ES-I3 (cell line): Measurements from ENCODE around the gene IRX2.

ENCODE experiments used
- H3K36me3 ChIP-seq: 2 replicates; pipeline ENCODE4 v1.6.1; 2013; ENCODE audit warnings: mild to moderate bottlenecking, low read length, control low read depth, moderate library complexity; ENCODE audit not compliant: insufficient read depth
- H3K4me1 ChIP-seq: 2 replicates; pipeline ENCODE4 v1.6.1; 2013; ENCODE audit warnings: mild to moderate bottlenecking, control low read depth, low read length; ENCODE audit not compliant: insufficient read depth
- H3K9ac ChIP-seq: 2 replicates; pipeline ENCODE4 v1.6.1; 2013; ENCODE audit warnings: low read depth, mild to moderate bottlenecking, low read length, moderate library complexity
- H3K9me3 ChIP-seq: 2 replicates; pipeline ENCODE4 v1.6.1; 2013; ENCODE audit warnings: mild to moderate bottlenecking, low read length, moderate library complexity; ENCODE audit not compliant: control insufficient read depth, insufficient read depth

Gene IRX2

DNA sequence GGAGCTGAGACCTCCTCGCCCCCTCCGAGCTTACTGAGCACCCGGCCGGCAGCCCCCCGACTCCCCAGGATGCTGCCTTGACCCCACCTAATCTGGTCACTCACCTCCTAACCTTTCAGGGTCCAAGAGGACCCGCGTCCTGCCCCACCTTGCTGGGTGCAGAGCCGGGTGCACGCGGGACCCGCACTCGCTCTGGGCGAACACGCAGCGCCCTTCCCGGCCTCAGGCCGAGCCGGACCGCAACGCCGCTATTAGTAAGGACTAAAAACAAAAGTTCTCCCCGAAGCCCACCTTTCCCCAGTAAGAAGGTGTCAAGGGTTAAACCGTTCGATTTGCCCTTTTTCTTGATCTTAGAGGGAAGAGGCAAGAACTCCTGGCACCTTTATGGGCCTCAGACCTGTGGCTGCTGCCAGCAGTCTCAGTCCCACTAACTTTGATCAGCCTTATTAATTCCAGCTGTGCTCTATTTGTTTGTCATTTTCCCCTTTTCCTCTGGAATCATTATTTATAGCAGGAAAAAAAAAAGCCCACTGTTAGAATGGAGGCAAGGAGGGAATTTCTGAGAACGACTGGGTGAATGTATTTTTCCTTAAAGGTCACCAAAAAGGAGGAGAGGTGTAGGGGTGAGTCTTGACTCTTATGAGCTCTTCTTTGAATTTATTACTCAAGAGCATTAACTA, 10.5 kb downstream of the IRX2 start:
- Histone ChIP-seq H3K4me1 (peaks cover 8% of the 10 kb centered on the region; the same call in 1 of the 2 replicates), H3K9me3 (no peaks in the 10 kb centered on the region), H3K36me3 (no peaks in the 10 kb centered on the region), H3K9ac (no peak overlapping the region)

DNA sequence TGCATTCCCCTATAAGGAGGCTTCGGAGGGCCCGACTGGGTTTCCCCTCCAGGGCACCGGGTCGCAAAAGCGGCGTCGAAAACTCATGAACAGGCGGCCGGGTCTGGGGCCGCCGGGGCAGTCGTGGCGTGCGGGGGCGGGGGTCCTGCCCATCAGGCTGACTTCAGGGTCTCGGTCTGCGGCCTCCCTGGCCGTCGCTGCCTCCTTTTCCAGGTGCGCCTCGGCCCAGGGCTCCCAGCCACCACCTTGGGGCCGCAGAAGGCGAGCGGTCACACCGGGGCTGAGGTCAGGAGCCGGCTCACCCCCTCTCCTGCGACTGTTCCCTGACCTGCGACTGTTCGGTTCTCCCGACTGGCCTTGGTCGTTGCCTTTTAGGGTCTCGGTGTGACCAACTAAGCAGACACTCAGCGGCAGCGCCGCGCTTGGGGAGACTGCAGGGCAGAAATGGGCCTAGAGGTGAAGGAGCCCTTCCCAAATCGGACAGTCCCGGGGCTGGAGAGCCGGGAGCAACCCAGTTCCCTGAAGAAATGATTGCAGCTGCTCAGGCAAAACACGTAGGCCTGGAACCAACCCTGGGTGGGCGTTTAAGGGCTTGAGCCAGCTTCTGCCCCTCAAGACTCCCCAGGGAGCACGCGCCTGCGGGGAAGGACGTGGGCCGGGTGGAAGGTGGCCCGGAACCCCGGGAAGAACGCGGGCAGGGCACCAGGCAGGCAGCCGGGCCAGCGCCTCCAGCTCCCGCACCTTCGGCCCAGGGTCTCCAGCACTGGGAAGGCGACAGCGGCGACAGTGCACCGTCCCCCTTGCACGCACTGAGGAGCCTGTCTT, 11.2 kb downstream of the IRX2 start:
- peaks cover 3% of the 10 kb centered on the region; the same call in 1 of the 2 replicates for H3K4me1 ChIP-seq
- H3K9ac ChIP-seq: peak overlapping the region; percentile 28; the same call in 1 of the 2 replicates
- no peaks in the 10 kb centered on the region for H3K36me3 ChIP-seq
- no peaks in the 10 kb centered on the region for H3K9me3 ChIP-seq

DNA sequence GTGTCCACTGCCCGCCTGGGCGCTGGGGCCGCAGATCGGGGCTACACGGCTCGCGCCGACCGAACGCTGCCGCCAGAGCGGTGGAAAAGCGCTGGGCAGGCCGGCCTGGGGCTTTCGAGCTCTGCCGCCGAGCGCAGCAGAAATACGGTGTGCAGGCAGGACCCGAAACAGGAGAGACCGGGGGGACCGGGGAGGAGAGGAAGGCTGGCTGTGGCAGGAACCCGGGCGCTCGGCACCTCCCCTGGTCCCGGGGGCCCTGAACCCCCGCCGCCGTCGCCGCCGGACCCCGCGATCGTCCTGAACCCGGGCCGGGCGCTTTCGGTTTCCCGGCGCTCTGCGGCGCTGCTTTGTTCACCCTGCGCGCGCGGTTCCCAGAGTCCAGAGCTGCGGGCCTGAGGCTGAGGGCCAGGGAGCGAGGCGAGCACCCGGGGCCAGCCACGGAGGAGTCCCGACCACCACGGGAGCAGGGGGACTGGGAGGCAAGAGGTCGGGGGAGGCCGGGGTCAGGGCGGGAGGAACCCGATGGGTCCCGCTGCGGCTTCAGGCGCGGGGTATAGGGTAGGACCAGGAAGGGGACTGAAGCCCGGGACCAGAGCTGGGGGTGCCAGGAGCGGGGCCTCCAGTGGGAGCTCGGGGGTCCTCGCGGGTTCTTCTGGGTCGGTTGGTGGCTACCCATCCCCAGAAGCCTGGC, 12.0 kb downstream of the IRX2 start:
- Histone ChIP-seq H3K4me1 (peaks cover 3% of the 10 kb centered on the region; the same call in 1 of the 2 replicates), H3K9me3 (no peaks in the 10 kb centered on the region), H3K36me3 (no peaks in the 10 kb centered on the region), H3K9ac (peak overlapping the region; percentile 28; the same call in 1 of the 2 replicates)

DNA sequence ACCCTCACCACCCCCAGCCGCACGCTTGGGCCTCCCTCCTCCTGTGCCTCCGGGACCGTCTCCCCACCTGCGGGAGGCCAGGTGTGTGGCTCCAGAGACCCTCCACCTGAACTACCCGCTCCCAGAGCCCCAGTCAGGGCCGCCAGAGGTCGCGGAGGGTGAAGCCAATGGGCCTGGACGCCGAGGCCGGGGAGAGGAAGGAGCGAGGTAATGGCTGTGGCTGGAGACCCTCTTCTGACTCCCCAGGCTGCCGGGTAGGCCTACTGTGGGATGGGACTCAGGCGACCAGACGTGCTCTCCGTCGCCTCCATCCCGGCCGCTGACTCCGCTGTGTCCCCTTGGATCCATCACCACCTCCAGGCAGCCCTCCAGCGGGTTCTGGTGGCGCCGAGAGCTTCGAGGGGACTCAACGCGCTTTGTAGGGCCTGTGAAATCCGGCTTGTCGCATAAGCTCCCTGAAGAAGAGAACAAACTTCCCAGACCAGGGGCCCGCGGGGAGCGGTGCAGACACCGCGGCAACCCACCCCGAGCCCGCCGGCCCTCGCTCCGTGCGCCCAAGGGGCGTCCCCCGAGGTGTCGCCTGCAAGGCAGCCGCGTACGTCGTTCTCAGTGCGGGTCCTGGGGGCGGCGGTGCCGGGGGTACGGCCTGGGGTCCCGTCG, 12.6 kb downstream of the IRX2 start:
- Histone ChIP-seq H3K9ac (peak overlapping the region; percentile 28; the same call in 1 of the 2 replicates), H3K36me3 (no peaks in the 10 kb centered on the region), H3K9me3 (no peaks in the 10 kb centered on the region), H3K4me1 (no peaks in the 10 kb centered on the region)

DNA sequence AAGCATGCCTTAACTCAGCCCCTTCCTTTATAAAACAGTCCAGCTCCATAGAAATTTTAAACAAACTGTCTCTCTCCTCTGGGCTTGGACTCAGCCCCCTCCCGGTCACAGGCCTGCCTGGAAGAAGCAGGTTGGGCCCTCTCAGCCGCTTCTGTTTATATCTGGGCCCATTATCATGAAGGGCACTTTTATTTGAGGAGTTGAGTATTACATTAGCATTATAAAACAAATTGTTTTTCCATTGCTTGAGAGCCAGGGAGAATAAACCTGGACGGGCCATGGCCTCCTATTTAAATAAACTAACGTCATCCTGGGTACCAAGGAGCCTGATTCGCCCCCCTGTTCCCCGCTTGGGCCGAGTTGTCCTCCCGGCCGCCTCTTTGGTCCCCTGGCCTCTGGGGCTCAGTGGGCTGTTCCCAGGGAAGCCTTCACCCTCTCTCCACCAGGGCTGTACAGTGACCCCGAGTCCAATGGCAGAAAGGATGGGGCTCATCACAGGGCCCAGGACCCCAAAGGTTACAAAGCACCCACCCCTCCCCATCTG, 13.2 kb downstream of the IRX2 start:
- Histone ChIP-seq H3K4me1 (no peaks in the 10 kb centered on the region), H3K9ac (no peak overlapping the region), H3K36me3 (no peaks in the 10 kb centered on the region), H3K9me3 (no peaks in the 10 kb centered on the region)

DNA sequence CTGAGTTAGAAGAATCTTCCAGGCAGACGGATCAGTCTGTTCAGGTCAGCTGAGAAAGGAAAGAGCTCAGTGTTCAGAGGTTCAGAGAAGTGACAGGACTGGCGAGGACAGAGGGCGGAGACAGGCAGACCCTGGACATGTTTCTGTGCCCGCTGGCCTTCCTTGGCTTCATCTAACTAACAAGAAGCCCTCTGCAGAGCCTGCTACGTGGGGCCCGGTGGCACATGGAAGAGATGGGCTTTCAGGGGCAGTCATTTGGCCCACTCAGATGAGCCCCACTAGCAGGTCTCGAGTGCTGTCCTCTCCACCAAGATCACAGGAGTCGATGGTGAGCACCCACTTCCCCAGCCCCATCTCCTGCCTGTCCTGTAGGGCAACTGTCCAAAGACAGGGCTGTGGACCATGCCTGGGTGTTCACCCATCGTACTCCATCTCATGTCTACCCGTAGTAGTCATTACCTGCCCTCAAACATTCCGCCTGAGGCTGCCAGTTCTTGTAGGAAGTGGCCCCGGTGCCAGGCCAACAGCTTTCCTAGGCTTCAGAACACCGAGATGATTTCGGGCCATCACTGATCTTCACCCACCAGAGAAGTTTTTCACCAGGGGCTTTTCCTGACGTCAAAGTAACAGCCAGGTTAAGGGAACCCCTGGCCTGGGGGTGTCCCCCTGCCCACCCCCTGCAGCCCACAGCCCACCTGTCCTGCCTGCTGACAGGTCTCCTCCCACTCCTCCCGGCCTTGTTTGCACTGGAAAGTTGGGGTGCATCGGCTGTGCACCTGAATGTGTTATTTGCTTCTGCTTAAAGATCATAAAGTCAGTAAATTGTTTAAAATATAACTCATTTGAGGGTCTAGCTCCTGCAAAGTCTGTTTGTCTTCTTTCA, 14.0 kb downstream of the IRX2 start:
- Histone ChIP-seq H3K9ac (no peak overlapping the region), H3K9me3 (no peaks in the 10 kb centered on the region), H3K36me3 (no peaks in the 10 kb centered on the region), H3K4me1 (no peaks in the 10 kb centered on the region)

DNA sequence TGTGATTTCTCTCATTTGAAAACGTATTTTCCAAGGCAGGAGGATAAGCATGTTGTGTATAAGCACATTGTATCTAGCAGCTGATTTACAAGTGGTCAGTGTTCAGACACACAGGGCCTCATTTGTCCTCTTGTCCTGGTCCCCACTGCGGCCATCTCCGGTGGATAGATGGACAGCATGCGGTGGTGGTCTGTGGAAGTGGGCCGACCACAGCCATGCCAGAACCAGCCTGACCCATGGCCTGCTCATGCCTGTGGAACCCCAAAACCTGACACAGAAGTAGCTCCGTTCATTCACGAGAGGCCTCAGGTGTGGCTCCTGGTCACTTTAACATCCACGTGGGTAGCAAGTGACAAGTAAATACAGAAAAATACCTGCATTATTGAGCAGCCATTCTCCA, 14.6 kb downstream of the IRX2 start:
- no peaks in the 10 kb centered on the region for H3K9me3 ChIP-seq
- no peak overlapping the region for H3K9ac ChIP-seq
- no peaks in the 10 kb centered on the region for H3K36me3 ChIP-seq
- no peaks in the 10 kb centered on the region for H3K4me1 ChIP-seq

DNA sequence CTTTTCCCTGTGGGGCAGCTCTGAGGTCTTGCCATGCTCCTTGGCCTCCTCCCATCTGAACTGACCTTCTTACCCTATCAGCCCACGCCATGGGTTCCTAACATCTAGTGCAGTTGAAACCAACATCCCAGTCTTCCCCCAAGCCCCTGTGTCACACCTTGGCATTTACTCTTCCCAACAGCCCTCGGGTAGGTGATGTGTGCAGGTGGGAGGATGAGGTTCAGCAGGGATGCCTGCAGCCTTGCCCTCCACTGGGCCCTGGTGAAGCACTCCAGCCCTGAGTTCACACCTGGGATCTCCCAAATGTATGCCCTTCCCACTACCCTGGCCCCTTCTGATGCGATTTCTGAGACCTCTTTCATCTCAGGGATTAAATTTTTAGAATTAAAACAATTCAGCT, 15.5 kb downstream of the IRX2 start:
- Histone ChIP-seq H3K4me1 (no peaks in the 10 kb centered on the region), H3K9ac (no peak overlapping the region), H3K36me3 (no peaks in the 10 kb centered on the region), H3K9me3 (no peaks in the 10 kb centered on the region)

DNA sequence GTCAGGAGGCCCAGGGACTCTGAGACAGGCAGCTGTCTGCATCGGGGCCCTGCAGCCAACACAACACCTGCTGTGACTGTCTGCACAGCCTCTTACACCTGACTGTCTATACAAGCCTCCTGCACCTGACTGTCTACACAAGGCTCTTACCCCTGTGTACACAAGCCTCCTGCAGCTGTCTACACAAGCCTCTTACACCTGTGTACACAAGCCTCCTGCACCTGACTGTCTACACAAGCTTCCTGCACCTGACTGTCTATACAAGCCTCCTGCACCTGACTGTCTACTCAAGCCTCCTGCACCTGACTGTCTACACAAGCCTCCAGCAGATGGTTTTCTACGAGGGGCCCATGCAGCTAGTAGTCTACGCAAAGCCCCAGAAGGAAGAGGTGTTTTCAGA, 18.6 kb downstream of the IRX2 start:
- no peaks in the 10 kb centered on the region for H3K9me3 ChIP-seq

DNA sequence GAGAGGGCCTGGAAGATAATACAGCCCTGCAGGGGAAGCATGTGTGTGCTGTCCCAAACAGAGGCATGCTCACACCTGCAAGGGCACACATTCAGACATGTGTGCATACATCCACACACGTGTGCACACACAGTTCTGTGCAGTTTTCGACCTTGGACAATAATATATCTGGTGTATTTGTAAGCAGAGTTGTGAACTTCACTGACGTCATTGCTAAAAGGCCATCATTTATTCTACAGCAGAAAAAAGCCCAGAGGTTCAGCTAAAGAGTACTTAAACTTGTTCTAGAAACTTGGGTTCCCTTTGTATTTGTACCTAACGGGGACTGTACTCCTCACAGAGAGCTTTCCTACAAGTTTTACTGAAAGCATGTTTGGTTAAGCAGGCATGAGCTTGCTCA, 19.5 kb downstream of the IRX2 start:
- Histone ChIP-seq H3K9me3 (no peaks in the 10 kb centered on the region), H3K9ac (no peak overlapping the region), H3K36me3 (no peaks in the 10 kb centered on the region), H3K4me1 (no peaks in the 10 kb centered on the region)

More for the DNA sequence above, 18.6 kb downstream of the IRX2 start:
- Histone ChIP-seq H3K4me1 (no peaks in the 10 kb centered on the region), H3K9ac (no peak overlapping the region), H3K36me3 (no peaks in the 10 kb centered on the region)

DNA sequence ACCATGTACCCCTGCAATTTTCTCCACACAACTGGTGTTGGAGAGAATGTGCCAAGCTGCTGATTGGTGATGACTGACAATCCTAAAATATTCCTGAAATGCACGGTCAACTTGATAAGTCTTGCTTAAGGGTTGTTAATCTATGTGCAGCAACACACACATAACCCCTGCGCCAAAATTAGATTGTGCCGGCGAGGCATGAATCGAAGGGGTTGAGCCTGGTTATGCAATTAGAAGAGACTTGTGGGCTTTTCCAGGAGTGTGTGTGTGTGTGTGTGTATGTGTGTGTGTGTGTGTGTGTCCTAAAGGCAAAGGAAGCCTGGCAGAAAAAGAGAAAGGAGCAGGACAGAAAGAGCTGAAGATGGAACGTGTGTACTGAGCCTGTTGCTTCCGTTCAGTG, 22.3 kb downstream of the IRX2 start:
- Histone ChIP-seq H3K4me1 (no peaks in the 10 kb centered on the region), H3K36me3 (no peaks in the 10 kb centered on the region), H3K9me3 (no peaks in the 10 kb centered on the region), H3K9ac (no peak overlapping the region)

DNA sequence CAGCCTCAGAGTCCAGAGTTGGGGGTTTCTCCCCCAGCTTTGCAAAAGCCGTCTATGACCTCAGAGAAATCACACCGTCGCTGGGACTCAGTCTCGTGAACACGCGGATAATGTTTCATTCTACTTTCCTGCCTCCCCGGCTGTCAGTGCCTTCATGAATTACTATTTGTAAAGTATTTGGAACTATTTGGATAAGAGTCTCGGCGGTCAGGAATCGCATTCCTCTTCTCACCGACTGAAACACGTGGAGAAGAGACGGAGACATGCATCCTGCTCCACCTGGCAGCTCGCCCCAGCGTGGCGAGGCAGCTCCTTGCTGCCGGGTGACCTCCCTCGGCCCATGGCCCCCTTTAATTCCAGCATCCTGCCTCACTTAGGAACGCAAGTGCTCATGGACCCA, 23.9 kb downstream of the IRX2 start:
- Histone ChIP-seq H3K36me3 (no peaks in the 10 kb centered on the region), H3K9ac (no peak overlapping the region), H3K4me1 (no peaks in the 10 kb centered on the region), H3K9me3 (no peaks in the 10 kb centered on the region)

DNA sequence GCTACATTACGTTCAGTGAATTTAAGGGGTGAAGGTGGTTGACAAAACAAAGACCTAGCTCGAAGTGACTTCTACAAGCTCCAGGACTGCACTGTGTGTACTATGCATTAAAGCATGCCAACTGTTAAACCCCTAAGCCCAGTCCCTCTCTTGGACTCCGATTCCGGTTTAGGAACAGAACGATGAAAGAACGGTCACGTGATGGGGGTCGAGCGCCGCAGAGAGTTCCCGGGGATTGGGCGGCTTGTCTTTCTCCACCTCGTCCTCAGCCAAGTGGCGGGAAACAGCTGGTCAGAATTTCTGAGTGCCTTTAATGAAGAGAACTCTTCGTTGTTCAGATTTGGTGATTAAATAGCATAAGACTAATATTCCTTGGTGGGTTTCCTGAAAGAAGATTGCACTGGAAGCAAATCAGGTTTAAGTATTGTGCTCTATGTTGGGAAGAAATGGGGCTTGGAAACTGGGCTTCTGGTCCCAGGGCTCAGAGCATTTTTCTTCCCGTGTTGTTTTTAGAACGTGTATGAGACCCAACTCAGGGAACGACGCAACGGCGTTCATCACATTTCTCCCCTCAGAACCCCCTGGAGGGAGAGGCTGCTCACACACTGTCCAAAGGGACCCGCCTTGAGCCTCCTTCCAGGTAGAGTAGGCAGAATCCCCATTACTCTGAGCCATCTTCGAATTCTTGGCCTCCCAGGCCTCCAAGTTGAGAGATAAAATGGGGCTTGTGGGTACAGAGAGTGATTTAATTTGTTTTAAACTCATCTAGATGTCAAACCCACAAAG, 25.3 kb downstream of the IRX2 start:
- Histone ChIP-seq H3K9ac (no peak overlapping the region), H3K9me3 (no peaks in the 10 kb centered on the region)

More for the DNA sequence above, 25.3 kb downstream of the IRX2 start:
- Histone ChIP-seq H3K4me1 (no peaks in the 10 kb centered on the region), H3K36me3 (no peaks in the 10 kb centered on the region)
